Stimulated activated CD4-positive, alpha-beta T cell treated with anti-CD3 and anti-CD28 coated beads, Interleukin-15, amount 100 ng/mL, for 1 hour (primary cell): Measurements from ENCODE around the gene RIC1.
A peak's percentile ranks its signal among the peaks of the same experiment; 100 is the strongest.
"Not testable (repeated sequence)": the region's sequence is repeated elsewhere in the genome, so short reads cannot be mapped to it uniquely, and the experiment has no call there.

ENCODE experiments used
- DNase-seq, 2 donors: peaks; one replicate each; pipeline ENCODE4 v3.0.0-alpha.2; 2020; ENCODE audit warnings: low read depth in 1 of 2, low spot score in 1 of 2

Gene RIC1

DNA sequence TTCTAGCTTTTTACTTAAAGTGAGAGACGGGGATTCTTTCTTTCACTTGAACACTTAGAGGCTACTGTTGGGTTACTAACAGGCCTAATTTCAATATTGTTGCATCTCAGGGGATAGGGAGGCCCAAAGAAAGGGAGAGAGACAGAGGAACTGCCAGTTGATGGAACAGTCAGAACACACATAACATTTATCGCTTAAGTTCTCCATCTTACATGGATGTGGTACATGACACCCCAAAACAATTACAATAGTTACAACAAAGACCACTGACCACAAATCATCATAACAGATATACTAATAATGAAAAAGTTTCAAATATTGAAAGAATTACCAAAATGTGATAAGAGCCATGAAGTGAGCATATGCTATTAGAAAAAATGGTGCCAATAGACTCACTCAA lies 4.3 kb upstream of the RIC1 start:
- no peak for DNase-seq

- DNase-seq = peak in 1 of 2 donors; percentile 10
These were observed 1.9 kb upstream of the RIC1 start for GRCh38 chr9:5626727-5627634.

GRCh38 chr9:5627686-5628085 lies 1.2 kb upstream of the RIC1 start:
- DNase-seq = not testable (repeated sequence)

DNA sequence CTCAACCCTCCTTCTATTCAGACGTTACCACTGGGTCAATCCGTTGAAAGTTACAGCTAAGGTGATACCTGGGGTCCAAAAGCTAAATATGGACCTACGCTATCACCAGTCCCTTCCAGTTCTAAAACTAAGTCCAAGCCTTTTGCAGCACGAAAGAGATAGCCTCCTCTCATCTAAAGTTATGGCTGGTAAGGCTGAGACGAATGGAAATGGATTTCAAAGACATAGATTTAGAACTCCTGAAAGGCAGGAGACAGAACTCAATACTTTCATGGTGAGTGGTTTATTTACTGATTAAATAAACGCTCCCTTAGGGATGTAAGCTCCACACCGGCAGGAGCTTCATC lies 751 bp upstream of the RIC1 start:
- DNase-seq = no peak

DNA sequence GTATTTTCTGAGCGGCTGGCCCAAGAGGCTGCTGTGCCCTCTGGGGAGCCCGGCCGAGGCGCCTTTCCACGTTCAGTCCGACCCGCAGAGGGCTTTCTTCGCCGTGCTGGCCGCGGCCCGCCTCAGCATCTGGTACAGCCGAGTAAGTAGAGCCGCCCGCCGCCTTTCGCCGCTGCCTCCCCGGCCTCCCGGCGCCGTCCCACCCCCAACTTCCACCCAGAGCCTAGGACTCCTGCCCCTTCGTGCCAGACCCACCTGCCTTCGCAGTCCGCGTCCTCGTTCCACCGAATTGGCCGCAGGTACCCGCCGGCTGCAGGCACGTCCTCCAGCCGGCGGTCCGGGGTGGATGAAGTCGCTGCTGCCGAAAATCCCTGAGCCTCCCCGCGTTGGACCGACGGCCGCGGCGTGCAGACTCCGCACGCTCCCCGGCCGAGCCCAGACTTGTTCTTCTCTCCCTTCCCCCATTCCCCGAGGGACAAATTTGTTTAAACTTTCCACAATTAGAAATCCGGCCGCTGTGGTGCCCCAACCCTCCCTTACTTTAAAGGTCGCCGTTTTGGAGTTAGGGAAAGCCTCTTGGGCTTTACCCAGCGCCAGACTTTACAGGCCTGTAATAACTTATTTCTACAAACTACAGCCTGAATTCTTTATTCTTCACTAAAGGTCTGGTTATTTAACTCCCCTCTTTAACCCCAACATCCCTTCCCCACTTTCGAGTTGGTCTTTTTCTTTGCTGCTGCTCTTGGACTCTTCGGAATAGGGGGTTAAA lies 589 bp downstream of the RIC1 start:
- peak in 1 of 2 donors; percentile 31 for DNase-seq

- DNase-seq = no peak
These were observed 1.2 kb downstream of the RIC1 start for GRCh38 chr9:5630081-5630507.

- DNase-seq = no peak
These were observed 2.1 kb downstream of the RIC1 start for GRCh38 chr9:5631026-5631425.

DNA sequence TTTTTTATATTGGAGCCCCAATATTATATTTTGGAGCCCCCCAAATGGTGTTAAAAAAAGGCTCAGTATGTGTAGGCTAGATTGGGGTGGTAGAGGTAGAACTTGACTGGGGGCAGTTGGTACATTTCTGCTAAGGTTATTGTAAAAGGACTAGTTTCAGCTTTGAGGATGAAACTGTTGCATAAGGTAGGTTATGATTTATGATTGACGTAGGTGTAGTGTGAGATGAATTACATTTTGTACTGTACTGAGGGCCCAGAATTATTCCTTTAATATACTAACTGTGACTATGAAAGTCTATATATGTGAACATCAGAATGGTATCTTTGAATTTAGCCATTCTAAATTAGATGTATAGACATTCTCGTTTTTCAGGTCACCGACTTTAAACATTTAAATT lies 3.6 kb downstream of the RIC1 start:
- DNase-seq = no peak

DNA sequence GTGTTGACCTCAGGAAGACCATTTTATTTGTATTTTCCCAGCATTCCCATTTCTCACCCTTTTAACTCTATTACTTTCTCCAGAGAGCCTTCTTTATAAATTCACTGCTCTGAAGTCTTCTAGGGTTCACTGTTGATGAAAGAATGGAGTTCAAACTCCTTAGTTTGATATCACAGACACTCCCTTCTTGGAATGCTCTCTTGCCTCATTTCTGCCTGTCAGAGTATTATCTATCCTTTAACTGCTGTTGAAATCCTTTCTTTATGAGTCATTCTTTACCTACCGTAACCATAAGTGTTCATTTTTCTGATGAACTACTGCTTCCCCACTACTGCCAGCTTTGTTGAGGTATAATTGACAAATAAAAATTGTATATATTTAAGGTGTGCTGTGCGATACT lies 4.3 kb downstream of the RIC1 start:
- no peak for DNase-seq

DNA sequence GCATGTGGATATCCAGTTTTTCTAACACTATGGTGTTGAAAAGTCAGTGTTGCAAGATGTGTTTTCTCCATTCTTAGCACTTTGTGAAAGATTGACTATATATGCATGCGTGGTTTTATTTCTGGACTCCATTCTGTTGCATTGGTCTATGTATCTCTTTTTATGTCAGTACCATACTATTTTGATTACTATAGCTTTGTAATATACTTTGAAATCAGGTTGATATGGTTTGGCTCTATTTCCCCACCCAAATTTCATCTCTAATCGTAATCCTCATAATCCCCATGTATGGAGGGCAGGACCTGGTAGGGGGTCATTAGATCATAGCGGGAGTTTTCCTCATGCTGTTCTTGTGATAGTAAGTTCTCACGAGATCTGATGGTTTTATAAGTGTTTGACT lies 6.5 kb downstream of the RIC1 start:
- DNase-seq = no peak

DNA sequence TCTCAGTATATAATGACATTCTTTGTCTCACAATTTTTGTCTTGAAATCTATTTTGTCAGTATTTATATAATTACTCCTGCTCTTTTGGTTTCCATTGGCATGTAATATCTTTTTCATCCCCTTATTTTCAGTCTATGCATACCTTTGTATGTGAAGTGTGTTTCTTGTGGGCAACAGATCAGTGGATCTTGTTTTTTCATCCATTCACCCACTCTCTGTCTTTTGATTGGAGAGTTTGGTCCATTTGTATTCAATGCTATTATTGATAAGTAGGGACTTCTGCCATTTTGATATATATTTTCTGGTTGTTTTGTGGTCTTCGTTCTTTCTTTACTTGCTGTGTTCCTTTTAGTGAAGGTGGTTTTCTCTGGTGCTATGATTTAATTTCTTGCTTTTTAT lies 10.9 kb downstream of the RIC1 start:
- no peak for DNase-seq

GRCh38 chr9:5642170-5642569 lies 13.3 kb downstream of the RIC1 start:
- no peak for DNase-seq

DNA sequence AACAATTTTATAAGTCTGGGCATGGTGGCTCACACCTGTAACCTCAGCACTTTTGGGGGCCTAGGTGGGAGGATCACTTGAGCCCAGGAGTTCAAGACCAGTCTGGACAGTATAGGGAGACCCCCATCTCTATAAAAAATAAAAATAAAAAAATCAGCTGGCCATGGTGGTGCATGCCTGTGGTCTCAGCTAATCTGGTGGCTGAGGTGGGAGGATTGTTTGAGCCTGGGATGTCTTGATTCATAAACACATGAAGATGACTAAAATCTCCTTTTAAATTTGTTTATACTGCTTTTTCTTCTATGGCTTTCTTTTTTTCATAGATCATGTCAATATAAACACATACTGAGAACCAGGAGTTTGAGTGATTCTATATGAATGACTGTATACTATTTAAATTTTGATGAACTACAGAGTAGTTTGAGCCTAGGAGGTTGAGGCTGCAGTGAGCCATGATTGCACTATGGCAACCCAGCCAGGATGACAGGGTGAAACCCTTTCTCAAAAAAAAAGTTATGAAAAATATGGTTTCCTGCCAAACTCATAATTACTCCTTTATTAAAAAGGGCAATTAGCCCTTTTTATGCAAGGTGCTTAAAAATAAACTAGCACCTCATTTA lies 14.2 kb downstream of the RIC1 start:
- DNase-seq = no peak

- DNase-seq = no peak
These were observed 15.6 kb downstream of the RIC1 start for GRCh38 chr9:5644501-5644900.

DNA sequence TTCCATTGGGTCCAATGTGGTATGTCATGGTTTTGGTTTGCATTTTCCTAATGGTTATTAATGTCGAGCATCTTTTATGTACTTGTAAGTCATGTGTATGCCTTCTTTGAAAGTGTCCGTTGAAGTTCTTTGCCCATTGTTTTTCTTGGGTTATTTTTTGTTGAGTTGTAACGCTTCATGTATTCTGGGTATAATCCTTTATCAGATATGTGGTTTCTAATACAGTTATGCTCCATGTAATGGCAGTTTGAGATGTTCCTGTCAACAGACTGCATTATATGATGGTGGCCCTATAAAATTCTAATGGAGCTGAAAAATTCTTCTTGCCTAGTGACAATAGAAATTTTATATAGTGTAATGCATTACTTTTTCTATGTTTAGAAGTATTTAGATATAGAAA lies 17.2 kb downstream of the RIC1 start:
- DNase-seq = no peak

DNA sequence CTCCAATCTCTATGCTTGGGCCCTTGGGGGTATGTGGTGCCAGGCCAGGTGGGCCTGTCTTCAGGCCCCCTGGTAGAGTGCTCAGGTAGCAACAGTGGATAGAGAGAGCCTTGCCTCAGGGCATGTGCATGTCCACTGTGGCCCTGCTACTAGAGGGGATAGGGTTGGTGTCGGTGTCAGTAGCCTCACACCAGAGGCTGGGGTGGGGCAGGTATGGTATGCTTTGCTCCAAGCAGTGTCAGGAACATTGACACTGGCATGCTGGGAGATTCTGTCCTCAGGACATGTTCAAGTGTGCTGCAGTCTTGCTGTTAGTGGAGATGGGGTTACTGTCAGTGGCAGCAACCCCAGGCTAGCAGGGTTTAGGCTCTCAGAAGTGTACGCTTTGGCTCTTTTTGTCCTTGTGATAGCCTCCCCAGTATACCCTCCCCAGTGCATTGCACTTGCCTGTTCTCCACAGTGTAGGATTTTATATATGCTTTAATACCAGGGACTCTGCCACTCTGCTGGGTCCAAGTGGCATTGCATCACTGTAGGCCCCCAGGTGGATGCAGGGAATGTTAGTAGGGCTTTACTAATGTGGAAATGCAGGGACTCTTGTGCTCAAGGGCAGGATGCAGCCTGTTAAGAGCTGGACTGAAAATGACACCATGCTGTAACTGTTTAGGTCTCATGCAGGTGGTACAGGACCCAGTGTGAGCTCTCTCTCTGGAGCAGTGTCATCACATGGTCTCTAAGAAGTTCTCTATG lies 21.6 kb downstream of the RIC1 start:
- DNase-seq = no peak

DNA sequence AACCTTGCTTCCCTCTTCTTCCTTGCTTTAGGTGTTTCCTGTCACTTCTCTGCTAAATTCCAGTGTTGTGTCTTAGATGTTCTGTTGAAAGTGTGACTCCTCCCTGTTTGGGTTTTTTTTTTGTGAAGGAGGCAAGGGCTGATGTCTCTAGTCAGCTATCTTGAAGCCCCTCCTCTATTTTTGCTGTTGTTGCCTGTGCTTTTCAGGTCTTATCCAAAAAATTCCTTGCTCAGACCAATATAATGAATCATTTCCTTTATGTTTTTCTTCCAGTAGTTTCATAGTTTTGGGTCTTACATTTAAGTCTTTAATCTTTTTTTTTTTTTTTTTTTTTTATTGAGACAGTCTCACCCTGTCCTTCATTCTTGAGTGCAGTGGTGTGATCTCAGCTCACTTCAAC lies 22.3 kb downstream of the RIC1 start:
- DNase-seq = no peak

GRCh38 chr9:5652821-5653220 lies 23.9 kb downstream of the RIC1 start:
- DNase-seq = no peak

GRCh38 chr9:5662804-5663203 lies 33.9 kb downstream of the RIC1 start:
- not testable (repeated sequence) for DNase-seq

DNA sequence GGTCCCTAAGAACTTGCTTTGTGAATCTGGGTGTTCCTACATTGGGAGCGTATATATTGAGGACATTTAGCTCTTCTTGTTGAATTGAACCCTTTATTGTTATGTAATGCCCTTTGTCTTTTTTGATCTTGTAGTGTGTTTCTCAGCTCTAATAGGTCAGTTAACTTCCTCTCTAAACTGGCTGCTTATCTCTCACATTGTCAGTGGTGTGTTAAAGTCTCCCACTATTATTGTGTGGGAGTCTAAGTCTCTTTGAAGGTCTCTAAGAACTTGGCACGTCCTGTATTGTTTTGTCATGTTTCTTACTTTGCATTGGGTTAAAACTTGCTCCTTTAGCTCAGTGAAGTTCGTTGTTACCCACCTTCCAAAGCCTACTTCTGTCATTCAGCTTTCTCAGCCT lies 36.2 kb downstream of the RIC1 start:
- DNase-seq = no peak

GRCh38 chr9:5667391-5667790 lies 38.5 kb downstream of the RIC1 start:
- no peak for DNase-seq
